Spleen (tissue), 11 donors: Measurements from ENCODE around the gene ZNF397. TPM values are rescaled to one million over a fixed set of nuclear protein-coding genes. Genes with fewer than 3 reads are reported as not detected.

Experiments used
- DNase-seq: peaks from one replicate; pipeline ENCODE4 v3.0.0-alpha.2; 2020
- H3K27ac ChIP-seq, 8 donors: fragments of 200-600 bp; sonication (generic) in 7 of 8; 1 replicate in 4 of 8; 2 replicates in 4 of 8; pipeline versions ENCODE4 v1.5.0 to v1.8.0; 2016 to 2021; ENCODE audit warnings: inconsistent platforms in 4 of 8, mild to moderate bottlenecking in 4 of 8, moderate library complexity in 1 of 8
- H3K27me3 ChIP-seq, 7 donors: fragments of 200-600 bp; sonication (generic) in 6 of 7; replicated peaks in 1 of 7; 1 replicate in 4 of 7; 2 replicates in 3 of 7; pipeline versions ENCODE4 v1.5.0 to v1.8.0; 2016 to 2021; ENCODE audit warnings: inconsistent platforms in 3 of 7, mild to moderate bottlenecking in 1 of 7
- H3K36me3 ChIP-seq, 6 donors: fragments of 200-600 bp; sonication (generic) in 5 of 6; 1 replicate in 4 of 6; 2 replicates in 2 of 6; pipeline versions ENCODE4 v1.5.0 to v1.8.0; 2016 to 2021; ENCODE audit warnings: inconsistent platforms in 2 of 6
- H3K4me1 ChIP-seq, 6 donors: fragments of 200-600 bp; sonication (generic) in 5 of 6; 1 replicate in 3 of 6; 2 replicates in 3 of 6; pipeline versions ENCODE4 v1.5.0 to v1.8.0; 2016 to 2021; ENCODE audit warnings: inconsistent platforms in 3 of 6
- H3K4me3 ChIP-seq, 8 donors: fragments of 200-600 bp; sonication (generic) in 7 of 8; 1 replicate in 4 of 8; 2 replicates in 4 of 8; pipeline versions ENCODE4 v1.5.0 to v1.8.0; 2016 to 2021; ENCODE audit warnings: inconsistent platforms in 4 of 8, mild to moderate bottlenecking in 4 of 8, moderate library complexity in 2 of 8
- H3K9me3 ChIP-seq, 8 donors: fragments of 200-600 bp; sonication (generic) in 7 of 8; 1 replicate in 4 of 8; 2 replicates in 4 of 8; pipeline versions ENCODE4 v1.5.0 to v1.8.0; 2016 to 2021; ENCODE audit warnings: inconsistent platforms in 4 of 8
- POLR2A ChIP-seq, 3 donors: fragments of 450-650 bp; IDR thresholded peaks; one replicate each; pipeline ENCODE4 v1.5.1; 2017; ENCODE audit warnings: antibody characterized with exemption in 3 of 3, mild to moderate bottlenecking in 1 of 3
- POLR2AphosphoS5 ChIP-seq, 3 donors: sonication (generic); formaldehyde crosslinking; IDR thresholded peaks; one replicate each; pipeline ENCODE4 v1.5.1; 2017; ENCODE audit warnings: antibody characterized with exemption in 3 of 3
- WGBS, 5 donors: extraction: QIAGEN DNeasy Blood & Tissue Kit in 3 of 5; methylation state at CpG; one replicate each; pipeline versions ENCODE4 v1.1.5 to v1.1.7; 2013 to 2018; 5-methylcytosine and 5-hydroxymethylcytosine counted together
- intact Hi-C: fragments of 100-400 bp; cut with DNase I; formaldehyde crosslinking; loops from one replicate; pipeline ENCODE4 v1.15.0; 2023; ENCODE audit warnings: low total_unique reads
- polyA plus RNA-seq, 3 donors: library from polyadenylated mRNA; stranded (reverse); fragments of 200-250 nt; gene quantifications; one replicate each; pipeline ENCODE4 v1.2.1, GENCODE V29; 2013
- total RNA-seq, 7 donors: library from RNA; depleted of rRNA in 3 of 7; stranded (reverse); fragments of >200 nt in 3 of 7; fragmentation: NEBNext Ultra II Directional in 4 of 7; extraction: Animal tissue kit (Norgen Biotek cat#: 25700) in 4 of 7; gene quantifications; one replicate each; pipeline versions ENCODE4 v1.1.0 to v1.2.1, GENCODE V29; 2016 to 2021
- TF ChIP-seq, protein P1 (sequence below), 11 experiments: fragments of 200-600 bp in 7 of 11; fragments of 450-650 bp in 4 of 11; sonication (generic) in 4 of 11; IDR thresholded peaks in 8 of 11; conservative IDR thresholded peaks in 3 of 11; 1 replicate in 7 of 11; 2 replicates in 4 of 11; pipeline versions ENCODE4 v1.4.0 to v1.8.0; 2016 to 2021; ENCODE audit warnings: antibody characterized with exemption in 11 of 11, inconsistent platforms in 4 of 11, mild to moderate bottlenecking in 1 of 11
- donor health status: healthy with polysubstance abuse.
- donor health status: DM: no; HTN: no; CAD: no; lungs with moderate emphysema.
- donor health status: DM: no; HTN: no; CAD: no.
- donor health status: Bipolar disorder and iron deficiency.
- donor health status: healthy.
- donor health status: DM: no; HTN: no; CAD: no.
- donor health status: DM: yes; HTN: yes; CAD: no.

Gene ZNF397
- total and polyA plus RNA-seq, 10 donors: 10.3 to 50.7 (median 32.2) TPM

DNA sequence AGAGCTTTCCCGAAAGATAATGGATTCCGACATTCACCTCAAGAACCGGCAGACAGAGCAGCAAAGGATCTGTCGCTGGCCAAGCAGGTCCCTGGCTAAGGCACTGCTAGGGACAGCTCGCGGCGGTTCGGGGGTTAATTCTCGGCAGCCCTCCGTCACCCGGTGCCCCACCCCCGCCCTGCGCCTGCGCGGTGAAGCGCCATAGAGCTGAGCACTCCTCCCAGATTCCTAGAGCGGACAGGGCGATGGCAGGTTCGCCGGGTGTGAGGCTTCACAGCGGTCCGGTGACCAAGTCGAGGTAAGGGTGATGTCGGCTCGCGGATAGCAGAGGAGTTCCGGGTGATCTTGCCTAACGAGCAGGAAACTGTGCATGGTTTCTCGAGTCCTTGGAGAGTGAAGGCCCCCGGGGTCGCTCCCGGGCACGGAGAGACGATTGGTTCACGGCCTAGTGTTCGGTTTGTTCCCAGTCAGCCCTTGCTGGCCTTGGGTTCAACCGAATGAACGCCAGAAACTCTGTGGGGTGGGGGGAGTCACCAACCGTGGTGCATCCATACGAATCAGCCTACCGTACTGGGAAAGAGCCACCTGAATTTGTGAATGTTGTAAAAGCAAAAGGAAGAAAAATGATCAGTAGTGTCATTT lies 49.4 kb downstream of the ZNF397 start, which contains the start of gene ZSCAN30:
ZSCAN30 (minus strand) TSS at position 136 of the 642 bp plus-strand sequence. CDS start 25,877 bp downstream, outside the sequence.
- intact Hi-C loops: loop anchor here (5.0 kb wide), 1 partner anchor 52 kb away; the partner anchor contains the start of gene ZNF24

GRCh38 chr18:35291166-35291565 lies 50.3 kb downstream of the ZNF397 start:
- TF ChIP-seq POLR2AphosphoS5 (IDR thresholded peaks at IDR 0.05): no peak
- TF ChIP-seq, protein P1, sequence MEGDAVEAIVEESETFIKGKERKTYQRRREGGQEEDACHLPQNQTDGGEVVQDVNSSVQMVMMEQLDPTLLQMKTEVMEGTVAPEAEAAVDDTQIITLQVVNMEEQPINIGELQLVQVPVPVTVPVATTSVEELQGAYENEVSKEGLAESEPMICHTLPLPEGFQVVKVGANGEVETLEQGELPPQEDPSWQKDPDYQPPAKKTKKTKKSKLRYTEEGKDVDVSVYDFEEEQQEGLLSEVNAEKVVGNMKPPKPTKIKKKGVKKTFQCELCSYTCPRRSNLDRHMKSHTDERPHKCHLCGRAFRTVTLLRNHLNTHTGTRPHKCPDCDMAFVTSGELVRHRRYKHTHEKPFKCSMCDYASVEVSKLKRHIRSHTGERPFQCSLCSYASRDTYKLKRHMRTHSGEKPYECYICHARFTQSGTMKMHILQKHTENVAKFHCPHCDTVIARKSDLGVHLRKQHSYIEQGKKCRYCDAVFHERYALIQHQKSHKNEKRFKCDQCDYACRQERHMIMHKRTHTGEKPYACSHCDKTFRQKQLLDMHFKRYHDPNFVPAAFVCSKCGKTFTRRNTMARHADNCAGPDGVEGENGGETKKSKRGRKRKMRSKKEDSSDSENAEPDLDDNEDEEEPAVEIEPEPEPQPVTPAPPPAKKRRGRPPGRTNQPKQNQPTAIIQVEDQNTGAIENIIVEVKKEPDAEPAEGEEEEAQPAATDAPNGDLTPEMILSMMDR (IDR thresholded peaks at IDR 0.05 in 8 of 11, conservative IDR thresholded peaks at IDR 0.05 in 3 of 11): no peak
- TF ChIP-seq POLR2A (IDR thresholded peaks at IDR 0.05): no peak
- Histone ChIP-seq H3K9me3 (peaks cover 0 to 2% (median 0%) of the 10 kb centered on the region in 8 donors), H3K36me3 (peaks cover 0 to 44% (median 11%) of the 10 kb centered on the region in 6 donors), H3K27ac (peak overlapping the region in 4 of 8 donors; percentile 86 to 92 (median 90)), H3K27me3 (no peaks in the 10 kb centered on the region), H3K4me1 (peaks cover 10 to 58% (median 36%) of the 10 kb centered on the region in 6 donors), H3K4me3 (peak overlapping the region in 7 of 8 donors; percentile 62 to 74 (median 65))
- intact Hi-C loops: loop anchor here (5.0 kb wide), 1 partner anchor 51 kb away; the partner anchor contains the start of gene ZNF24
- WGBS, 5 donors: 81 to 89% (median 87%) methylated on average over 2 of the region's 2 CpGs
- no peak for DNase-seq

More for the DNA sequence above, 49.4 kb downstream of the ZNF397 start, which contains the start of gene ZSCAN30:
- Histone ChIP-seq H3K27me3 (no peaks in the 10 kb centered on the region), H3K9me3 (peaks cover 0 to 11% (median 8%) of the 10 kb centered on the region in 8 donors), H3K36me3 (peaks cover 0 to 35% (median 3%) of the 10 kb centered on the region in 6 donors), H3K4me3 (peak within 1 kb of the TSS; percentile 62 to 74 (median 65)), H3K27ac (peak within 1 kb of the TSS; percentile 83 to 92 (median 86)), H3K4me1 (peaks cover 10 to 58% (median 36%) of the 10 kb centered on the region in 6 donors)
- 0 to 1% (median 0%) methylated on average over 24 to 41 of the region's 41 CpGs for WGBS, 5 donors
- TF ChIP-seq POLR2AphosphoS5 (IDR thresholded peaks at IDR 0.05) (peak; percentile 94 to 96 (median 95)), POLR2A (IDR thresholded peaks at IDR 0.05) (peak; percentile 47 to 74 (median 66))
- TF ChIP-seq, protein P1 (IDR thresholded peaks at IDR 0.05 in 8 of 11, conservative IDR thresholded peaks at IDR 0.05 in 3 of 11): no peak
- DNase-seq: peak; percentile 98

DNA sequence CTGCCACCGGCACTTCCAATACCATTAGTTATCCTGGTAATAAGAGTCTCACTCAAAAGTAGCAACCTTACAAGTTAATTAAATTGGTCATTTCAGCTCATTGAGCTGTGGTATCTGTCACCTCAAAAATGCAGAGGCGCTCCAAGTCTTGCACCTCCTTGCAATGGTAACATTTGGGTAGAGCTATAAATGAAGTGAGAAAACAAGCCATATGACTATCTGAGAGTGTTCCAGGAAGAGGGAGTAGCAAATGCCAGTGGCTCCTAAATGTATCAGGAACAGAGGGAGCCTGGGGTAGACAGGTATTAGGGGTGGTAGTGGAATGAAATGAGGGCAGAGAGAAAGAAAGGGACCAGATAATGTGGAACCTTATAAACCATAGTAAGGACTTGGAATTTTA lies 55.2 kb downstream of the ZNF397 start:
- Histone ChIP-seq H3K4me3 (no peak overlapping the region), H3K9me3 (peaks cover 9 to 46% (median 37%) of the 10 kb centered on the region in 8 donors), H3K27ac (no peak overlapping the region), H3K4me1 (peaks cover 0 to 28% (median 14%) of the 10 kb centered on the region in 6 donors), H3K27me3 (no peaks in the 10 kb centered on the region), H3K36me3 (peaks cover 0 to 93% (median 44%) of the 10 kb centered on the region in 6 donors)
- WGBS, 5 donors: 96 to 100% (median 100%) methylated on average over 2 of the region's 2 CpGs
- TF ChIP-seq, protein P1 (IDR thresholded peaks at IDR 0.05 in 8 of 11, conservative IDR thresholded peaks at IDR 0.05 in 3 of 11): no peak
- TF ChIP-seq POLR2A (IDR thresholded peaks at IDR 0.05) (no peak), POLR2AphosphoS5 (IDR thresholded peaks at IDR 0.05) (no peak)
- DNase-seq: no peak
- intact Hi-C loops: no loop called here

GRCh38 chr18:35303610-35304009 lies 62.8 kb downstream of the ZNF397 start:
- H3K4me1 ChIP-seq: no peaks in the 10 kb centered on the region
- no peak overlapping the region for H3K4me3 ChIP-seq
- no peak overlapping the region for H3K27ac ChIP-seq
- no peaks in the 10 kb centered on the region for H3K27me3 ChIP-seq
- peaks cover 50 to 100% (median 100%) of the 10 kb centered on the region in 8 donors for H3K9me3 ChIP-seq
- H3K36me3 ChIP-seq: peaks cover 16 to 98% (median 76%) of the 10 kb centered on the region in 6 donors
- 97 to 99% (median 98%) methylated on average over 4 of the region's 4 CpGs for WGBS, 5 donors
- TF ChIP-seq, protein P1 (IDR thresholded peaks at IDR 0.05 in 8 of 11, conservative IDR thresholded peaks at IDR 0.05 in 3 of 11): no peak
- DNase-seq: no peak
- intact Hi-C loops: no loop called here
